GM19452 (cell line): ENCODE measurements around the gene CADPS.

Source experiments
- ATAC-seq: cut with Tn5 transposase; IDR thresholded peaks from one replicate; pipeline ENCODE4 v1.9.1; 2021; ENCODE audit not compliant: unreplicated experiment

The CADPS gene

GRCh38 chr3:62653796-62654195 is 221.4 kb downstream of the CADPS start:
- ATAC-seq = no peak

- no peak for ATAC-seq
Observed at GRCh38 chr3:62647711-62648110, 227.5 kb downstream of the CADPS start.

- no peak for ATAC-seq
Observed at GRCh38 chr3:62644493-62644892, 230.7 kb downstream of the CADPS start.

- ATAC-seq = no peak
Observed at GRCh38 chr3:62638316-62638715, 236.9 kb downstream of the CADPS start.

- ATAC-seq = no peak
Observed at GRCh38 chr3:62636235-62636826, 238.9 kb downstream of the CADPS start.

GRCh38 chr3:62632510-62633294 is 242.5 kb downstream of the CADPS start:
- ATAC-seq = no peak

- no peak for ATAC-seq
Observed at GRCh38 chr3:62631488-62631887, 243.7 kb downstream of the CADPS start.

- no peak for ATAC-seq
Observed at GRCh38 chr3:62630664-62631063, 244.6 kb downstream of the CADPS start.

GRCh38 chr3:62625268-62625667 is 249.9 kb downstream of the CADPS start:
- ATAC-seq = no peak

GRCh38 chr3:62624185-62624584 is 251.0 kb downstream of the CADPS start:
- ATAC-seq = no peak

- ATAC-seq = no peak
Observed at GRCh38 chr3:62622553-62623174, 252.6 kb downstream of the CADPS start.

GRCh38 chr3:62621925-62622324 is 253.3 kb downstream of the CADPS start:
- ATAC-seq = no peak

GRCh38 chr3:62621176-62621575 is 254.0 kb downstream of the CADPS start:
- ATAC-seq = no peak

GRCh38 chr3:62615258-62615849 is 259.9 kb downstream of the CADPS start:
- no peak for ATAC-seq

- ATAC-seq = no peak
Observed at GRCh38 chr3:62614527-62614926, 260.7 kb downstream of the CADPS start.

- ATAC-seq = no peak
Observed at GRCh38 chr3:62611541-62612240, 263.5 kb downstream of the CADPS start.

GRCh38 chr3:62607287-62608029 is 267.8 kb downstream of the CADPS start:
- ATAC-seq = no peak

GRCh38 chr3:62605413-62606068 is 269.7 kb downstream of the CADPS start:
- no peak for ATAC-seq

- ATAC-seq = no peak
Observed at GRCh38 chr3:62604751-62605351, 270.4 kb downstream of the CADPS start.

GRCh38 chr3:62604298-62604697 is 270.9 kb downstream of the CADPS start:
- no peak for ATAC-seq
